MCF 10A (cell line): ENCODE results near the gene TMUB2. TPM values are rescaled to one million over a fixed set of nuclear protein-coding genes. Genes with fewer than 3 reads are reported as not detected.

Experiments used
- BruUV-seq: library from RNA; stranded (reverse); fragments of 400-500 nt; replicated peaks from 2 replicates; lab custom pipeline; 2021; lab: Mats Ljungman, UMichigan
- CTCF ChIA-PET: fragments of 300-600 bp; sonication (Branson Sonifier 250); formaldehyde crosslinking; extraction: SDS; loops from one replicate; lab custom pipeline; 2021; ENCODE audit warnings: antibody characterized with exemption, inconsistent platforms; lab: Yijun Ruan, JAX
- POLR2A ChIA-PET: fragments of 300-600, 350-650 bp; sonication (Branson Sonifier 250); formaldehyde crosslinking; extraction: SDS; loops from one replicate; lab custom pipeline; 2020; ENCODE audit warnings: antibody characterized with exemption, inconsistent platforms; lab: Yijun Ruan, JAX
- DNase-seq: peaks from one replicate; pipeline ENCODE4 v3.0.0-alpha.2; 2018; ENCODE audit not compliant: unreplicated experiment
- H3K27ac Mint-ChIP-seq: one replicate; pipeline ENCODE4 v1.8.0; 2022; ENCODE audit warnings: mild to moderate bottlenecking, low read depth, mixed read lengths; ENCODE audit not compliant: unreplicated experiment
- H3K27me3 Mint-ChIP-seq: one replicate; pipeline ENCODE4 v1.8.0; 2022; ENCODE audit warnings: mixed read lengths; ENCODE audit not compliant: insufficient read depth, unreplicated experiment
- H3K36me3 Mint-ChIP-seq: one replicate; pipeline ENCODE4 v1.8.0; 2022; ENCODE audit warnings: mild to moderate bottlenecking, moderate library complexity, mixed read lengths; ENCODE audit not compliant: insufficient read depth, unreplicated experiment
- H3K4me1 Mint-ChIP-seq: one replicate; pipeline ENCODE4 v1.8.0; 2022; ENCODE audit warnings: mixed read lengths; ENCODE audit not compliant: insufficient read depth, unreplicated experiment
- H3K4me3 Mint-ChIP-seq: one replicate; pipeline ENCODE4 v1.8.0; 2022; ENCODE audit warnings: mild to moderate bottlenecking, moderate library complexity, mixed read lengths; ENCODE audit not compliant: unreplicated experiment
- H3K9me3 Mint-ChIP-seq: one replicate; pipeline ENCODE4 v1.8.0; 2022; ENCODE audit warnings: mixed read lengths; ENCODE audit not compliant: unreplicated experiment
- CTCF ChIP-seq: fragments of 200-600 bp; IDR thresholded peaks from one replicate; pipeline ENCODE4 v1.8.0; 2022; ENCODE audit warnings: antibody characterized with exemption, mild to moderate bottlenecking; ENCODE audit not compliant: unreplicated experiment
- intact Hi-C: fragments of 100-400 bp; cut with micrococcal nuclease; formaldehyde crosslinking; loops from 2 replicates; pipeline ENCODE4 v1.14.1; 2022
- total RNA-seq: library from RNA; stranded (reverse); gene quantifications from 2 replicates; pipeline ENCODE4 v1.2.3, GENCODE V29; 2022

The TMUB2 gene
- total RNA-seq, 1 experiment from 2014 or later, result 26.5 TPM

GRCh38 chr17:44164476-44164875, 22.3 kb upstream of the TMUB2 start:
- ChIA-PET CTCF (no interaction called here), POLR2A (interaction anchor here (0.6 to 2.3 kb wide), 2 partner anchors 22 to 34 kb away, joined by 3 to 6 read pairs; partner anchors contain the start of gene TMUB2)
- TF ChIP-seq CTCF, result no peak
- H3K36me3 Mint-ChIP-seq, result peaks cover 5% of the 10 kb centered on the region
- BruUV-seq, result no TSS peak
- no peak overlapping the region for H3K27ac Mint-ChIP-seq
- DNase-seq, result no peak
- no peak overlapping the region for H3K4me3 Mint-ChIP-seq
- intact Hi-C loops, result no loop called here
- H3K27me3 Mint-ChIP-seq, result no peaks in the 10 kb centered on the region
- no peaks in the 10 kb centered on the region for H3K9me3 Mint-ChIP-seq
- H3K4me1 Mint-ChIP-seq, result peaks cover 11% of the 10 kb centered on the region

- BruUV-seq, result no TSS peak
- POLR2A ChIA-PET, result interaction anchor here (0.6 to 3.3 kb wide), 12 partner anchors 16 to 223 kb away, joined by 3 to 22 read pairs (median 4); partner anchors contain the start of genes G6PC3, HDAC5 and TMUB2
- H3K27ac Mint-ChIP-seq, result peak overlapping the region; percentile 52
These were observed 19.5 kb upstream of the TMUB2 start for GRCh38 chr17:44167181-44167861.

GRCh38 chr17:44170135-44170498, 16.7 kb upstream of the TMUB2 start:
- intact Hi-C loops, result no loop called here
- Mint-ChIP-seq H3K27ac (no peak overlapping the region), H3K4me1 (peaks cover 11% of the 10 kb centered on the region), H3K9me3 (no peaks in the 10 kb centered on the region), H3K4me3 (no peak overlapping the region), H3K36me3 (peaks cover 4% of the 10 kb centered on the region), H3K27me3 (no peaks in the 10 kb centered on the region)
- DNase-seq, result no peak
- TF ChIP-seq CTCF, result no peak
- POLR2A ChIA-PET, result interaction anchor here (1.0 kb wide), 1 partner anchor 16 kb away, joined by 4 read pairs; the partner anchor contains the start of gene TMUB2
- no TSS peak for BruUV-seq
- CTCF ChIA-PET, result interaction anchor here (0.6 to 3.8 kb wide), 8 partner anchors 16 to 193 kb away, joined by 3 to 33 read pairs (median 4); partner anchors contain the start of gene TMUB2

More at GRCh38 chr17:44167181-44167861, 19.5 kb upstream of the TMUB2 start:
- no peak overlapping the region for H3K4me3 Mint-ChIP-seq
- no peak for TF ChIP-seq CTCF
- H3K27me3 Mint-ChIP-seq, result no peaks in the 10 kb centered on the region
- CTCF ChIA-PET, result interaction anchor here (0.5 to 3.8 kb wide), 23 partner anchors 8 to 867 kb away, joined by 3 to 33 read pairs (median 4); partner anchors contain the start of genes G6PC3, HROB and TMUB2
- peaks cover 4% of the 10 kb centered on the region for H3K36me3 Mint-ChIP-seq
- no peak for DNase-seq
- intact Hi-C loops, result loop anchor here (5.0 kb wide), 2 partner anchors 225 to 290 kb away; partner anchors contain the start of gene PPY
- peaks cover 11% of the 10 kb centered on the region for H3K4me1 Mint-ChIP-seq
- H3K9me3 Mint-ChIP-seq, result no peaks in the 10 kb centered on the region

GRCh38 chr17:44170499-44171201, 16.1 kb upstream of the TMUB2 start, which contains the start of gene ASB16:
Gene ASB16, plus strand, starts transcription at chr17:44170704. Its CDS starts 86 bp downstream, at chr17:44170790.
- Mint-ChIP-seq H3K27ac (no peak within 1 kb of the TSS), H3K9me3 (no peaks in the 10 kb centered on the region), H3K27me3 (no peaks in the 10 kb centered on the region), H3K36me3 (peaks cover 5% of the 10 kb centered on the region), H3K4me1 (peaks cover 11% of the 10 kb centered on the region), H3K4me3 (no peak within 1 kb of the TSS)
- intact Hi-C loops, result no loop called here
- TF ChIP-seq CTCF, result no peak
- BruUV-seq, result no TSS peak
- no peak for DNase-seq
- ChIA-PET CTCF (interaction anchor here (0.7 to 1.3 kb wide), 5 partner anchors 16 to 192 kb away, joined by 3 to 4 read pairs (median 3); partner anchors contain the start of gene TMUB2), POLR2A (interaction anchor here (0.7 to 1.0 kb wide), 2 partner anchors 16 to 196 kb away, joined by 4 to 5 read pairs; partner anchors contain the start of gene TMUB2)
